OCI-LY1 (cell line): ENCODE data around the gene ZNF467.

ENCODE experiments used
- CTCF ChIP-seq: fragments of 200-600 bp; sonication (generic), shearing (Covaris generic); IDR thresholded peaks from 2 replicates; pipeline ENCODE4 v1.5.1; 2017; ENCODE audit warnings: mild to moderate bottlenecking, antibody characterized with exemption, low read length, moderate library complexity, mixed read lengths
- EZH2 ChIP-seq: fragments of 200-600 bp; sonication (generic), shearing (Covaris generic); IDR thresholded peaks from 2 replicates; pipeline ENCODE4 v1.8.0; 2017; ENCODE audit warnings: borderline replicate concordance, mixed run types, mild to moderate bottlenecking, antibody characterized with exemption, low read length, moderate library complexity, mixed read lengths

GRCh38 chr7:149729586-149729982, 43.8 kb downstream of the ZNF467 start:
- TF ChIP-seq CTCF, result no peak
- TF ChIP-seq EZH2, result no peak
